ENCODE data around the gene DCTD. TPM values are rescaled to one million over a fixed set of nuclear protein-coding genes. Genes with fewer than 3 reads are reported as not detected.

DCTD gene
- total and polyA plus RNA-seq, 2 of the 13 experiments (the other 11 are each of a cell fraction or from before 2014, with no cell fraction given): 85.1 to 95.3 TPM

DNA sequence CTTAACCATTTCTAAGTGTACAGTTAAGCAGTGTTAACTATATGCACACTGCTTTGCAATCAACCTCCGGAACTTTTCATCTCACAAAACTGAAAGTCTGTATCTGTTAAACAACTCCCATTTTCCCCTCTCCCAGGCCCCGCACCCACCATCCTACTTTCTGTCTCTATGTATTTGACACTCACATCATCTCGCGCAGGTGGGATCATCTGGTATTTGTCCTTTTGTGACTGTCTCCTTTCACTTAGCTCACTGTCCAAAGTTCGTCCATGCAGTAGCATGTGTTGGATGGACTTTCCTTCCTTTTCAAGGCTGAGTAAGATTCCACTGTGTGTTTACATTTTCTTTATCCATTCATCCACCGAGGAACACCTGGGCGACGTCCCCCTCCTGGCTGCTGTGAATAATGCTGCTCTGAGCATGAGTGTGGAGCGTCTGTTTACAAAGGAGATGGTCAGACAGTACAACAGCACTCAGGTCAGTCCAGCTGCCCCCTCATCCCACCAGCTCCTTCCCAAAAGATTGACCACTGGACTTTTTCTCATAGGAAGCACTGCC is 39.8 kb downstream of the DCTD start (continued):
- TF ChIP-seq ZSCAN29 (CRISPR knock-in tag; conservative IDR thresholded peaks at IDR 0.05) (0 out of 2 replicates have a peak, but pooled peaks have one; percentile 46), NFE2L1 (CRISPR knock-in tag; IDR thresholded peaks at IDR 0.05; ENCODE audit: borderline replicate concordance) (no peak), PCBP2 (optimal IDR thresholded peaks at IDR 0.05; ENCODE audit: low read depth, low read length, poor library complexity, severe bottlenecking) (no peak), FOXC1 (CRISPR knock-in tag; IDR thresholded peaks at IDR 0.05; ENCODE audit: borderline replicate concordance) (no peak), SNRNP70 (IDR thresholded peaks at IDR 0.05; ENCODE audit: low read depth, low read length) (no peak), STAT5B (CRISPR knock-in tag; IDR thresholded peaks at IDR 0.05) (no peak), MED13 (CRISPR knock-in tag; IDR thresholded peaks at IDR 0.05) (no peak), KDM3A (CRISPR knock-in tag; IDR thresholded peaks at IDR 0.05; ENCODE audit: low read depth) (no peak), ELF3 (CRISPR knock-in tag; IDR thresholded peaks at IDR 0.05) (peak; percentile 65; the same call in 1 of the 2 replicates), NKX3-1 (CRISPR knock-in tag; IDR thresholded peaks at IDR 0.05) (no peak), ZNF709 (CRISPR knock-in tag; IDR thresholded peaks at IDR 0.05) (peak; percentile 72; the same call in 1 of the 2 replicates)
- TF ChIP-seq, protein P1, sequence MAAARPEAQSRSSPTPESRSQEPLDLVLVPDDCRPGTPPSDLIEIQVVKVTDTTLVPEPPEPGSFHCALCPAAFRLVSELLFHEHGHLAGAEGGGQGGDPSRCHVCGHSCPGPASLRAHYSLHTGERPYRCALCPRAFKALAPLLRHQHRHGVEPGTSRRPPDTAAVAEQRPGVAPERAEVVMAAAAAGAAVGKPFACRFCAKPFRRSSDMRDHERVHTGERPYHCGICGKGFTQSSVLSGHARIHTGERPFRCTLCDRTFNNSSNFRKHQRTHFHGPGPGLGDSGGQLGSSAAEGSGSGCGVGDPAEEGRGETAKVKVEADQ (CRISPR knock-in tag; IDR thresholded peaks at IDR 0.05; ENCODE audit: borderline replicate concordance): no peak
- TF ChIP-seq, protein P2, sequence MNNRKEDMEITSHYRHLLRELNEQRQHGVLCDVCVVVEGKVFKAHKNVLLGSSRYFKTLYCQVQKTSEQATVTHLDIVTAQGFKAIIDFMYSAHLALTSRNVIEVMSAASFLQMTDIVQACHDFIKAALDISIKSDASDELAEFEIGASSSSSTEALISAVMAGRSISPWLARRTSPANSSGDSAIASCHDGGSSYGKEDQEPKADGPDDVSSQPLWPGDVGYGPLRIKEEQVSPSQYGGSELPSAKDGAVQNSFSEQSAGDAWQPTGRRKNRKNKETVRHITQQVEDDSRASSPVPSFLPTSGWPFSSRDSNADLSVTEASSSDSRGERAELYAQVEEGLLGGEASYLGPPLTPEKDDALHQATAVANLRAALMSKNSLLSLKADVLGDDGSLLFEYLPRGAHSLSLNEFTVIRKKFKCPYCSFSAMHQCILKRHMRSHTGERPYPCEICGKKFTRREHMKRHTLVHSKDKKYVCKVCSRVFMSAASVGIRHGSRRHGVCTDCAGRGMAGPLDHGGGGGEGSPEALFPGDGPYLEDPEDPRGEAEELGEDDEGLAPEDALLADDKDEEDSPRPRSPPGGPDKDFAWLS (CRISPR knock-in tag; IDR thresholded peaks at IDR 0.05; ENCODE audit: borderline replicate concordance): no peak
- TF ChIP-seq, protein P3, sequence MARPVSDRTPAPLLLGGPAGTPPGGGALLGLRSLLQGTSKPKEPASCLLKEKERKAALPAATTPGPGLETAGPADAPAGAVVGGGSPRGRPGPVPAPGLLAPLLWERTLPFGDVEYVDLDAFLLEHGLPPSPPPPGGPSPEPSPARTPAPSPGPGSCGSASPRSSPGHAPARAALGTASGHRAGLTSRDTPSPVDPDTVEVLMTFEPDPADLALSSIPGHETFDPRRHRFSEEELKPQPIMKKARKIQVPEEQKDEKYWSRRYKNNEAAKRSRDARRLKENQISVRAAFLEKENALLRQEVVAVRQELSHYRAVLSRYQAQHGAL (CRISPR knock-in tag; IDR thresholded peaks at IDR 0.05; ENCODE audit: not compliant biosample characterization): no peak
- TF ChIP-seq, protein P4, sequence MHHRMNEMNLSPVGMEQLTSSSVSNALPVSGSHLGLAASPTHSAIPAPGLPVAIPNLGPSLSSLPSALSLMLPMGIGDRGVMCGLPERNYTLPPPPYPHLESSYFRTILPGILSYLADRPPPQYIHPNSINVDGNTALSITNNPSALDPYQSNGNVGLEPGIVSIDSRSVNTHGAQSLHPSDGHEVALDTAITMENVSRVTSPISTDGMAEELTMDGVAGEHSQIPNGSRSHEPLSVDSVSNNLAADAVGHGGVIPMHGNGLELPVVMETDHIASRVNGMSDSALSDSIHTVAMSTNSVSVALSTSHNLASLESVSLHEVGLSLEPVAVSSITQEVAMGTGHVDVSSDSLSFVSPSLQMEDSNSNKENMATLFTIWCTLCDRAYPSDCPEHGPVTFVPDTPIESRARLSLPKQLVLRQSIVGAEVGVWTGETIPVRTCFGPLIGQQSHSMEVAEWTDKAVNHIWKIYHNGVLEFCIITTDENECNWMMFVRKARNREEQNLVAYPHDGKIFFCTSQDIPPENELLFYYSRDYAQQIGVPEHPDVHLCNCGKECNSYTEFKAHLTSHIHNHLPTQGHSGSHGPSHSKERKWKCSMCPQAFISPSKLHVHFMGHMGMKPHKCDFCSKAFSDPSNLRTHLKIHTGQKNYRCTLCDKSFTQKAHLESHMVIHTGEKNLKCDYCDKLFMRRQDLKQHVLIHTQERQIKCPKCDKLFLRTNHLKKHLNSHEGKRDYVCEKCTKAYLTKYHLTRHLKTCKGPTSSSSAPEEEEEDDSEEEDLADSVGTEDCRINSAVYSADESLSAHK (CRISPR knock-in tag; IDR thresholded peaks at IDR 0.05; ENCODE audit: borderline replicate concordance): no peak
- TF ChIP-seq, protein P5, sequence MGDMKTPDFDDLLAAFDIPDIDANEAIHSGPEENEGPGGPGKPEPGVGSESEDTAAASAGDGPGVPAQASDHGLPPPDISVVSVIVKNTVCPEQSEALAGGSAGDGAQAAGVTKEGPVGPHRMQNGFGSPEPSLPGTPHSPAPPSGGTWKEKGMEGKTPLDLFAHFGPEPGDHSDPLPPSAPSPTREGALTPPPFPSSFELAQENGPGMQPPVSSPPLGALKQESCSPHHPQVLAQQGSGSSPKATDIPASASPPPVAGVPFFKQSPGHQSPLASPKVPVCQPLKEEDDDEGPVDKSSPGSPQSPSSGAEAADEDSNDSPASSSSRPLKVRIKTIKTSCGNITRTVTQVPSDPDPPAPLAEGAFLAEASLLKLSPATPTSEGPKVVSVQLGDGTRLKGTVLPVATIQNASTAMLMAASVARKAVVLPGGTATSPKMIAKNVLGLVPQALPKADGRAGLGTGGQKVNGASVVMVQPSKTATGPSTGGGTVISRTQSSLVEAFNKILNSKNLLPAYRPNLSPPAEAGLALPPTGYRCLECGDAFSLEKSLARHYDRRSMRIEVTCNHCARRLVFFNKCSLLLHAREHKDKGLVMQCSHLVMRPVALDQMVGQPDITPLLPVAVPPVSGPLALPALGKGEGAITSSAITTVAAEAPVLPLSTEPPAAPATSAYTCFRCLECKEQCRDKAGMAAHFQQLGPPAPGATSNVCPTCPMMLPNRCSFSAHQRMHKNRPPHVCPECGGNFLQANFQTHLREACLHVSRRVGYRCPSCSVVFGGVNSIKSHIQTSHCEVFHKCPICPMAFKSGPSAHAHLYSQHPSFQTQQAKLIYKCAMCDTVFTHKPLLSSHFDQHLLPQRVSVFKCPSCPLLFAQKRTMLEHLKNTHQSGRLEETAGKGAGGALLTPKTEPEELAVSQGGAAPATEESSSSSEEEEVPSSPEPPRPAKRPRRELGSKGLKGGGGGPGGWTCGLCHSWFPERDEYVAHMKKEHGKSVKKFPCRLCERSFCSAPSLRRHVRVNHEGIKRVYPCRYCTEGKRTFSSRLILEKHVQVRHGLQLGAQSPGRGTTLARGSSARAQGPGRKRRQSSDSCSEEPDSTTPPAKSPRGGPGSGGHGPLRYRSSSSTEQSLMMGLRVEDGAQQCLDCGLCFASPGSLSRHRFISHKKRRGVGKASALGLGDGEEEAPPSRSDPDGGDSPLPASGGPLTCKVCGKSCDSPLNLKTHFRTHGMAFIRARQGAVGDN (CRISPR knock-in tag; IDR thresholded peaks at IDR 0.05): peak; percentile 37
- TF ChIP-seq, protein P6, sequence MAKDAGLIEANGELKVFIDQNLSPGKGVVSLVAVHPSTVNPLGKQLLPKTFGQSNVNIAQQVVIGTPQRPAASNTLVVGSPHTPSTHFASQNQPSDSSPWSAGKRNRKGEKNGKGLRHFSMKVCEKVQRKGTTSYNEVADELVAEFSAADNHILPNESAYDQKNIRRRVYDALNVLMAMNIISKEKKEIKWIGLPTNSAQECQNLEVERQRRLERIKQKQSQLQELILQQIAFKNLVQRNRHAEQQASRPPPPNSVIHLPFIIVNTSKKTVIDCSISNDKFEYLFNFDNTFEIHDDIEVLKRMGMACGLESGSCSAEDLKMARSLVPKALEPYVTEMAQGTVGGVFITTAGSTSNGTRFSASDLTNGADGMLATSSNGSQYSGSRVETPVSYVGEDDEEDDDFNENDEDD (CRISPR knock-in tag; IDR thresholded peaks at IDR 0.05; ENCODE audit: borderline replicate concordance): peak; percentile 51; the same call in 1 of the 2 replicates

Data from HepG2 (cell line).